ENCODE results near the gene CD19.

Gene CD19

DNA sequence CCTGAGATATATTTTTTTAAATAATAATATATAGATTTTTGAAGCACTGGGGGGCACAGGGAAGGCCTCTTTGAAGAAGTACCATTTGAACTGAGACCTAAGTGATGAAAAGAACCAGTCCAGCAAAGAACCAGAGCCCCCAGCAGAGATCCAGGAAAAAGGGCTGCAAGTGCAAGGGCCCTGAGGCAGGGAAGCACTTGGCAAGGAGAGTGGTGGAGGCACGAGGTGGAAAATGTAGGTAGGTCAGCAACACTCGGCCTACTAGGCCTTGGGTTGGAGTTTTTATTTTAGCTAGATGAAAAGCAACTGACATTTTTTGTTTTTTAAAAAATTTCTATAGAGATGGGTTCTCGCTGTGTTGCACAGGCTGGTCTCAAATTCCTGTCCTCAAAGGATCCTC lies 1.6 kb upstream of the CD19 start:
- TF ChIP-seq FOXP2 (optimal IDR thresholded peaks at IDR 0.05; ENCODE audit: borderline replicate concordance, extremely low read depth, extremely low read length, insufficient read depth), result no peak
- TF ChIP-seq, protein P1, sequence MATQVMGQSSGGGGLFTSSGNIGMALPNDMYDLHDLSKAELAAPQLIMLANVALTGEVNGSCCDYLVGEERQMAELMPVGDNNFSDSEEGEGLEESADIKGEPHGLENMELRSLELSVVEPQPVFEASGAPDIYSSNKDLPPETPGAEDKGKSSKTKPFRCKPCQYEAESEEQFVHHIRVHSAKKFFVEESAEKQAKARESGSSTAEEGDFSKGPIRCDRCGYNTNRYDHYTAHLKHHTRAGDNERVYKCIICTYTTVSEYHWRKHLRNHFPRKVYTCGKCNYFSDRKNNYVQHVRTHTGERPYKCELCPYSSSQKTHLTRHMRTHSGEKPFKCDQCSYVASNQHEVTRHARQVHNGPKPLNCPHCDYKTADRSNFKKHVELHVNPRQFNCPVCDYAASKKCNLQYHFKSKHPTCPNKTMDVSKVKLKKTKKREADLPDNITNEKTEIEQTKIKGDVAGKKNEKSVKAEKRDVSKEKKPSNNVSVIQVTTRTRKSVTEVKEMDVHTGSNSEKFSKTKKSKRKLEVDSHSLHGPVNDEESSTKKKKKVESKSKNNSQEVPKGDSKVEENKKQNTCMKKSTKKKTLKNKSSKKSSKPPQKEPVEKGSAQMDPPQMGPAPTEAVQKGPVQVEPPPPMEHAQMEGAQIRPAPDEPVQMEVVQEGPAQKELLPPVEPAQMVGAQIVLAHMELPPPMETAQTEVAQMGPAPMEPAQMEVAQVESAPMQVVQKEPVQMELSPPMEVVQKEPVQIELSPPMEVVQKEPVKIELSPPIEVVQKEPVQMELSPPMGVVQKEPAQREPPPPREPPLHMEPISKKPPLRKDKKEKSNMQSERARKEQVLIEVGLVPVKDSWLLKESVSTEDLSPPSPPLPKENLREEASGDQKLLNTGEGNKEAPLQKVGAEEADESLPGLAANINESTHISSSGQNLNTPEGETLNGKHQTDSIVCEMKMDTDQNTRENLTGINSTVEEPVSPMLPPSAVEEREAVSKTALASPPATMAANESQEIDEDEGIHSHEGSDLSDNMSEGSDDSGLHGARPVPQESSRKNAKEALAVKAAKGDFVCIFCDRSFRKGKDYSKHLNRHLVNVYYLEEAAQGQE (IDR thresholded peaks at IDR 0.05; ENCODE audit: insufficient read depth in 1 of 2, low read depth in 2 of 2, low read length in 2 of 2), result no peak
- TF ChIP-seq POLR2AphosphoS5 (IDR thresholded peaks at IDR 0.05; ENCODE audit: low read depth, low read length), result no peak
- TF ChIP-seq SIN3A (IDR thresholded peaks at IDR 0.05; ENCODE audit: borderline replicate concordance, insufficient read depth, low read length), result no peak
- TF ChIP-seq TAF1 (IDR thresholded peaks at IDR 0.05; ENCODE audit: borderline replicate concordance, insufficient read depth, low read length), result no peak

DNA sequence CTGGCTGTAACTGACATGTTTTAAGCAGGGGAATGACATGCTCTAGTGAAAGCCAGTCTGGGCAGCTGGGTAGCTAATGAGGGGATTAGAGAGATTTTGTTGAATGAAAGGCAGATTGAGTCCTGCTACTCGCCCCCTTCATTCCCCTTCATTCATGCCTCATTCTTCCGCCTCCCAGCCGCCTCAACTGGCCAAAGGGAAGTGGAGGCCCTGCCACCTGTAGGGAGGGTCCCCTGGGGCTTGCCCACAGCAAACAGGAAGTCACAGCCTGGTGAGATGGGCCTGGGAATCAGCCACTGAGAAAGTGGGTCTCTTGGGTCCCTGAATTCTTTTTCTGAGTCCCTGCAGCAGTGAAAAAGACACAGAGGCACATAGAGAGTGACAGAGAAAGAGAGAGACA lies 1.1 kb upstream of the CD19 start:
- no peak for TF ChIP-seq SIN3A (IDR thresholded peaks at IDR 0.05; ENCODE audit: borderline replicate concordance, insufficient read depth, low read length)
- no peak for TF ChIP-seq POLR2AphosphoS5 (IDR thresholded peaks at IDR 0.05; ENCODE audit: low read depth, low read length)
- TF ChIP-seq TAF1 (IDR thresholded peaks at IDR 0.05; ENCODE audit: borderline replicate concordance, insufficient read depth, low read length), result no peak
- TF ChIP-seq FOXP2 (optimal IDR thresholded peaks at IDR 0.05; ENCODE audit: borderline replicate concordance, extremely low read depth, extremely low read length, insufficient read depth), result no peak

DNA sequence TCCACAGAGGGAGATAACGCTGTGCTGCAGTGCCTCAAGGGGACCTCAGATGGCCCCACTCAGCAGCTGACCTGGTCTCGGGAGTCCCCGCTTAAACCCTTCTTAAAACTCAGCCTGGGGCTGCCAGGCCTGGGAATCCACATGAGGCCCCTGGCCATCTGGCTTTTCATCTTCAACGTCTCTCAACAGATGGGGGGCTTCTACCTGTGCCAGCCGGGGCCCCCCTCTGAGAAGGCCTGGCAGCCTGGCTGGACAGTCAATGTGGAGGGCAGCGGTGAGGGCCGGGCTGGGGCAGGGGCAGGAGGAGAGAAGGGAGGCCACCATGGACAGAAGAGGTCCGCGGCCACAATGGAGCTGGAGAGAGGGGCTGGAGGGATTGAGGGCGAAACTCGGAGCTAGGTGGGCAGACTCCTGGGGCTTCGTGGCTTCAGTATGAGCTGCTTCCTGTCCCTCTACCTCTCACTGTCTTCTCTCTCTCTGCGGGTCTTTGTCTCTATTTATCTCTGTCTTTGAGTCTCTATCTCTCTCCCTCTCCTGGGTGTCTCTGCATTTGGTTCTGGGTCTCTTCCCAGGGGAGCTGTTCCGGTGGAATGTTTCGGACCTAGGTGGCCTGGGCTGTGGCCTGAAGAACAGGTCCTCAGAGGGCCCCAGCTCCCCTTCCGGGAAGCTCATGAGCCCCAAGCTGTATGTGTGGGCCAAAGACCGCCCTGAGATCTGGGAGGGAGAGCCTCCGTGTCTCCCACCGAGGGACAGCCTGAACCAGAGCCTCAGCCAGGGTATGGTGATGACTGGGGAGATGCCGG lies 769 bp downstream of the CD19 start:
- TF ChIP-seq SIN3A (IDR thresholded peaks at IDR 0.05; ENCODE audit: borderline replicate concordance, insufficient read depth, low read length) (no peak), TAF1 (IDR thresholded peaks at IDR 0.05; ENCODE audit: borderline replicate concordance, insufficient read depth, low read length) (no peak), POLR2AphosphoS5 (IDR thresholded peaks at IDR 0.05; ENCODE audit: low read depth, low read length) (no peak), FOXP2 (optimal IDR thresholded peaks at IDR 0.05; ENCODE audit: borderline replicate concordance, extremely low read depth, extremely low read length, insufficient read depth) (no peak)
- TF ChIP-seq, protein P1 (IDR thresholded peaks at IDR 0.05; ENCODE audit: insufficient read depth in 1 of 2, low read depth in 2 of 2, low read length in 2 of 2), result no peak

DNA sequence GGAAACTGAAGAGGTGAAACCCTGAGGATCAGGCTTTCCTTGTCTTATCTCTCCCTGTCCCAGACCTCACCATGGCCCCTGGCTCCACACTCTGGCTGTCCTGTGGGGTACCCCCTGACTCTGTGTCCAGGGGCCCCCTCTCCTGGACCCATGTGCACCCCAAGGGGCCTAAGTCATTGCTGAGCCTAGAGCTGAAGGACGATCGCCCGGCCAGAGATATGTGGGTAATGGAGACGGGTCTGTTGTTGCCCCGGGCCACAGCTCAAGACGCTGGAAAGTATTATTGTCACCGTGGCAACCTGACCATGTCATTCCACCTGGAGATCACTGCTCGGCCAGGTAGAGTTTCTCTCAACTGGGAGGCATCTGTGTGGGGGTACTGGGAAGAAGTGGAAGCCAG lies 1.4 kb downstream of the CD19 start:
- no peak for TF ChIP-seq TAF1 (IDR thresholded peaks at IDR 0.05; ENCODE audit: borderline replicate concordance, insufficient read depth, low read length)
- no peak for TF ChIP-seq SIN3A (IDR thresholded peaks at IDR 0.05; ENCODE audit: borderline replicate concordance, insufficient read depth, low read length)
- TF ChIP-seq FOXP2 (optimal IDR thresholded peaks at IDR 0.05; ENCODE audit: borderline replicate concordance, extremely low read depth, extremely low read length, insufficient read depth), result no peak
- no peak for TF ChIP-seq POLR2AphosphoS5 (IDR thresholded peaks at IDR 0.05; ENCODE audit: low read depth, low read length)
- TF ChIP-seq, protein P1 (IDR thresholded peaks at IDR 0.05; ENCODE audit: insufficient read depth in 1 of 2, low read depth in 2 of 2, low read length in 2 of 2), result no peak

DNA sequence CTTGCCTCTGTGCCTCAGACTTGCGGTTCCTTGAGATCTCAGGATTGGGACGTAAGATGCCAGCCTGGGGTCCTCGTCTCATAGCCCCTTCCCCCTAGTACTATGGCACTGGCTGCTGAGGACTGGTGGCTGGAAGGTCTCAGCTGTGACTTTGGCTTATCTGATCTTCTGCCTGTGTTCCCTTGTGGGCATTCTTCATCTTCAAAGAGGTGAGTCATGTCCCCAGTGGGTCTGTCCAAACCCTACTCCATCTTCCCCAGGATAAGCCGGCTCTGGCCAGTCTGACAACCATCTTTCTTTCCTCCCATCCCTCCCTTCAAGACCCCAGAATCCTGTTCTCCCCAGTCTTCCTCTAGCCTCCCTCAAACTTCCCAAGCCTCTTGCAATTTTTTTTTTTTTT lies 3.6 kb downstream of the CD19 start:
- TF ChIP-seq, protein P1 (IDR thresholded peaks at IDR 0.05; ENCODE audit: insufficient read depth in 1 of 2, low read depth in 2 of 2, low read length in 2 of 2), result no peak
- TF ChIP-seq SIN3A (IDR thresholded peaks at IDR 0.05; ENCODE audit: borderline replicate concordance, insufficient read depth, low read length), result no peak
